HepG2 (cell line): ENCODE results near the gene FN1. TPM values are rescaled to one million over a fixed set of nuclear protein-coding genes. Genes with fewer than 3 reads are reported as not detected.

Experiments used
- ATAC-seq: fragments of 200-7000 bp; cut with Tn5 transposase; 3 replicates; pipeline ENCODE4 v1.9.1; 2020; ENCODE audit warnings: mild to moderate bottlenecking, moderate library complexity
- BruUV-seq: library from RNA; stranded (reverse); fragments of 400-500 nt; replicated peaks from 2 replicates; lab custom pipeline; 2021; lab: Mats Ljungman, UMichigan
- CTCF ChIA-PET: fragments of 300-600 bp; formaldehyde crosslinking; extraction: SDS; loops from one replicate; lab custom pipeline; 2021; ENCODE audit warnings: low total read pairs, inconsistent platforms, low intra/inter-chr PET ratio; lab: Yijun Ruan, JAX
- POLR2A ChIA-PET: fragments of 350-600 bp; sonication (Branson Sonifier 250); formaldehyde crosslinking; loops from one replicate; lab custom pipeline; 2020; ENCODE audit warnings: antibody characterized with exemption, inconsistent platforms; lab: Yijun Ruan, JAX
- DNase-seq: peaks from one replicate; pipeline ENCODE4 v3.0.0-alpha.2; 2015; ENCODE audit warnings: low spot score
- FAIRE-seq: peaks from 3 replicates; lab custom pipeline; 2011; peaks lifted over from hg19 to GRCh38; lab: Jason Lieb, UNC
- H2AFZ ChIP-seq: one replicate; pipeline ENCODE4 v1.6.1; 2011; ENCODE audit warnings: low read length, inconsistent platforms
- H3K27ac ChIP-seq: fragments of 300-600 bp; 3 replicates; pipeline ENCODE4 v1.8.0; 2011; ENCODE audit warnings: mixed run types, mild to moderate bottlenecking, mixed read lengths, low read length, inconsistent platforms; ENCODE audit not compliant: insufficient read depth; ENCODE audit errors: extremely low read length
- H3K27me3 ChIP-seq, 2 experiments: fragments of 200-600 bp in 1 of 2; 2 replicates in 1 of 2; 3 replicates in 1 of 2; pipeline versions ENCODE4 v1.6.0 to v1.8.0; 2011; ENCODE audit warnings: low read length in 2 of 2, mild to moderate bottlenecking in 2 of 2, moderate library complexity in 2 of 2, inconsistent platforms in 1 of 2; ENCODE audit not compliant: insufficient read depth in 2 of 2, control insufficient read depth in 1 of 2
- H3K36me3 ChIP-seq, 2 experiments: fragments of 200-600 bp in 1 of 2; replicated peaks in 1 of 2; 2 replicates in 1 of 2; 3 replicates in 1 of 2; pipeline versions ENCODE4 v1.5.1 to v1.8.0; 2011; ENCODE audit warnings: low read length in 2 of 2, inconsistent platforms in 1 of 2; ENCODE audit not compliant: insufficient read depth in 2 of 2, control insufficient read depth in 1 of 2
- H3K4me1 ChIP-seq: 2 replicates; pipeline ENCODE4 v1.5.1; 2012; ENCODE audit warnings: low read length, inconsistent platforms; ENCODE audit not compliant: insufficient read depth
- H3K4me2 ChIP-seq: 2 replicates; pipeline ENCODE4 v1.6.0; 2011; ENCODE audit warnings: low read depth, low read length, inconsistent platforms
- H3K4me3 ChIP-seq, 3 experiments: fragments of 200-600 bp in 1 of 3; sonication (generic), shearing (Covaris generic) in 1 of 3; replicated peaks in 1 of 3; 2 replicates each; pipeline ENCODE4 v1.5.1; 2011 to 2016; ENCODE audit warnings: low read length in 3 of 3, inconsistent platforms in 2 of 3, low read depth in 2 of 3, mild to moderate bottlenecking in 2 of 3, control low read depth in 1 of 3, mixed read lengths in 1 of 3; ENCODE audit not compliant: insufficient read depth in 1 of 3
- H3K79me2 ChIP-seq: one replicate; pipeline ENCODE4 v1.6.1; 2011; ENCODE audit warnings: low read length, inconsistent platforms; ENCODE audit not compliant: insufficient read depth
- H3K9ac ChIP-seq: 2 replicates; pipeline ENCODE4 v1.6.0; 2011; ENCODE audit warnings: mild to moderate bottlenecking, low read depth, low read length, inconsistent platforms; ENCODE audit not compliant: insufficient read depth
- H3K9me3 ChIP-seq: 2 replicates; pipeline ENCODE4 v1.5.1; 2012; ENCODE audit warnings: mild to moderate bottlenecking, low read length
- H4K20me1 ChIP-seq: 2 replicates; pipeline ENCODE4 v1.6.0; 2011; ENCODE audit warnings: inconsistent platforms, mild to moderate bottlenecking, low read length, moderate library complexity; ENCODE audit not compliant: insufficient read depth
- AFF4 ChIP-seq: sonication (generic); formaldehyde crosslinking; IDR thresholded peaks from 2 replicates; pipeline ENCODE4 v1.4.0; 2020; ENCODE audit warnings: missing genetic modification reagents
- KLF11 ChIP-seq: IDR thresholded peaks from 2 replicates; pipeline ENCODE4 v1.6.1; 2016; ENCODE audit warnings: missing compliant biosample characterization
- KMT2B ChIP-seq: IDR thresholded peaks from 2 replicates; pipeline ENCODE4 v1.6.1; 2016; ENCODE audit warnings: missing genetic modification reagents, missing compliant biosample characterization
- MBD4 ChIP-seq: IDR thresholded peaks from 2 replicates; pipeline ENCODE4 v1.6.1; 2012; ENCODE audit warnings: low read length, inconsistent platforms, borderline replicate concordance
- POLR2A ChIP-seq, 2 experiments: IDR thresholded peaks; 2 replicates each; pipeline ENCODE4 v1.6.1; 2011; ENCODE audit warnings: low read depth in 2 of 2, low read length in 2 of 2, mild to moderate bottlenecking in 1 of 2, moderate library complexity in 1 of 2; ENCODE audit not compliant: insufficient read depth in 1 of 2
- SIN3A ChIP-seq: IDR thresholded peaks from 2 replicates; pipeline ENCODE4 v1.6.1; 2011; ENCODE audit warnings: low read depth, mild to moderate bottlenecking, control low read depth, low read length, borderline replicate concordance
- SNAPC5 ChIP-seq: sonication (generic); formaldehyde crosslinking; IDR thresholded peaks from 2 replicates; pipeline ENCODE4 v1.8.1; 2023; ENCODE audit warnings: mild to moderate bottlenecking, missing genetic modification reagents, borderline replicate concordance
- ZBTB38 ChIP-seq: sonication (generic); formaldehyde crosslinking; IDR thresholded peaks from 2 replicates; pipeline ENCODE4 v1.5.1; 2020; ENCODE audit warnings: mild to moderate bottlenecking, missing genetic modification reagents
- ZNF235 ChIP-seq: sonication (generic); formaldehyde crosslinking; IDR thresholded peaks from 2 replicates; pipeline ENCODE4 v1.8.1; 2023; ENCODE audit warnings: mild to moderate bottlenecking, missing genetic modification reagents, borderline replicate concordance
- ZNF318 ChIP-seq: sonication (generic); formaldehyde crosslinking; IDR thresholded peaks from 2 replicates; pipeline ENCODE4 v1.4.0; 2020; ENCODE audit warnings: mild to moderate bottlenecking, missing genetic modification reagents
- ZNF790 ChIP-seq: sonication (generic); formaldehyde crosslinking; IDR thresholded peaks from 2 replicates; pipeline ENCODE4 v1.8.0; 2022; ENCODE audit warnings: missing genetic modification reagents, mild to moderate bottlenecking, borderline replicate concordance
- WGBS: methylation state at CpG from one replicate; pipeline ENCODE4 v1.1.6; 2017; ENCODE audit warnings: low lambda C conversion rate; 5-methylcytosine and 5-hydroxymethylcytosine counted together
- in situ Hi-C: cut with HindIII; loops from 2 replicates; pipeline ENCODE4 v1.10.0; 2017; ENCODE audit warnings: low pct_unique_long_range_greater_than_20kb; ENCODE audit not compliant: extremely low pct_ligation_motif_present
- intact Hi-C: fragments of 100-400 bp; cut with micrococcal nuclease; formaldehyde crosslinking; loops from one replicate; pipeline ENCODE4 v1.10.0; 2022; ENCODE audit not compliant: unreplicated experiment
- polyA plus RNA-seq, 8 experiments: library from polyadenylated mRNA; depleted of rRNA in 3 of 8; stranded (reverse) in 7 of 8; unstranded in 1 of 8; fragments of >200 nt; fragmentation: Illumina TruSeq in 4 of 8; extraction: Trizol in 4 of 8; gene quantifications; 2 replicates each; pipeline versions ENCODE4 v1.2.1 to v1.2.3, GENCODE V29; 2011 to 2016; ENCODE audit warnings: low read depth in 4 of 8, missing spikeins in 1 of 8, mixed read lengths in 1 of 8; ENCODE audit not compliant: insufficient read depth in 1 of 8
- total RNA-seq, 5 experiments: library from RNA; depleted of rRNA; stranded (reverse); fragments of >200 nt; fragmentation: Illumina TruSeq; extraction: Trizol; gene quantifications; 2 replicates each; pipeline ENCODE4 v1.2.3, GENCODE V29; 2016; ENCODE audit warnings: low read depth in 1 of 5

FN1 gene
- total and polyA plus RNA-seq, 2 of the 13 experiments (the other 11 are each of a cell fraction or from before 2014, with no cell fraction given): 1,847 to 6,471 TPM

GRCh38 chr2:215370112-215370965, 65.5 kb downstream of the FN1 start:
- Histone ChIP-seq H3K27me3 (no peaks in the 10 kb centered on the region), H2AFZ (no peak overlapping the region), H3K9ac (no peak overlapping the region), H3K79me2 (no peaks in the 10 kb centered on the region), H3K4me3 (no peak overlapping the region), H3K4me1 (no peaks in the 10 kb centered on the region), H3K36me3 (peaks cover 41 to 96% of the 10 kb centered on the region in 2 experiments), H3K9me3 (no peaks in the 10 kb centered on the region), H3K27ac (peak overlapping the region; percentile 31), H4K20me1 (peaks cover 6% of the 10 kb centered on the region; the same call in 1 of the 2 replicates), H3K4me2 (no peak overlapping the region)
- POLR2A ChIA-PET: interaction anchor here (1.0 to 1.2 kb wide), 2 partner anchors 12 to 66 kb away, joined by 3 to 4 read pairs; no protein-coding TSS in a partner anchor
- 86% methylated on average over 14 of the region's 14 CpGs for WGBS
- in situ Hi-C loops: no loop called here
- no peak for FAIRE-seq
- CTCF ChIA-PET: no interaction called here
- DNase-seq: no peak
- intact Hi-C loops: no loop called here
- ATAC-seq: peak; percentile 32
- no TSS peak for BruUV-seq
- TF ChIP-seq AFF4 (CRISPR knock-in tag) (peak; percentile 58), SIN3A (no peak), ZNF318 (CRISPR knock-in tag) (no peak), POLR2A (IDR thresholded peaks at IDR 0.05; ENCODE audit: insufficient read depth in 1 of 2, low read depth in 2 of 2, low read length in 2 of 2) (peak in 1 of 2 experiments; percentile 50; a peak in 1 of 4 replicates), ZBTB38 (CRISPR knock-in tag) (0 out of 2 replicates have a peak, but pooled peaks have one; percentile 40), KLF11 (CRISPR knock-in tag) (no peak), MBD4 (0 out of 2 replicates have a peak, but pooled peaks have one; percentile 13), ZNF235 (CRISPR knock-in tag) (no peak), SNAPC5 (CRISPR knock-in tag) (no peak), KMT2B (CRISPR knock-in tag) (no peak), ZNF790 (CRISPR knock-in tag) (no peak)
